GM19324 (cell line): ENCODE data around the gene ABHD17A.

ENCODE experiments used
- ATAC-seq: cut with Tn5 transposase; IDR thresholded peaks from one replicate; pipeline ENCODE4 v1.9.1; 2021; ENCODE audit warnings: mild to moderate bottlenecking, moderate library complexity; ENCODE audit not compliant: unreplicated experiment, low FRiP score

ABHD17A gene

GRCh38 chr19:1854542-1855039, 30.7 kb downstream of the ABHD17A start:
- no peak for ATAC-seq

GRCh38 chr19:1854039-1854541, 31.2 kb downstream of the ABHD17A start:
- no peak for ATAC-seq

- ATAC-seq: no peak
These were observed 31.8 kb downstream of the ABHD17A start for GRCh38 chr19:1853295-1854038.

- no peak for ATAC-seq
These were observed 32.6 kb downstream of the ABHD17A start for GRCh38 chr19:1852581-1853128.

- no peak for ATAC-seq
These were observed 33.4 kb downstream of the ABHD17A start for GRCh38 chr19:1851654-1852580.

GRCh38 chr19:1850809-1851653, 34.3 kb downstream of the ABHD17A start:
- ATAC-seq: no peak

- no peak for ATAC-seq
These were observed 35.4 kb downstream of the ABHD17A start for GRCh38 chr19:1849886-1850398.

- ATAC-seq: no peak
These were observed 36.2 kb downstream of the ABHD17A start for GRCh38 chr19:1849132-1849474.

GRCh38 chr19:1848399-1849131, 36.7 kb downstream of the ABHD17A start, which contains the start of gene REXO1:
Gene REXO1, minus strand, starts transcription at chr19:1848483. Its CDS starts 125 bp downstream, at chr19:1848358.
- ATAC-seq: peak; percentile 76

- ATAC-seq: no peak
These were observed 37.5 kb downstream of the ABHD17A start for GRCh38 chr19:1847684-1848398.

GRCh38 chr19:1847348-1847683, 38.0 kb downstream of the ABHD17A start:
- no peak for ATAC-seq

- no peak for ATAC-seq
These were observed 38.6 kb downstream of the ABHD17A start for GRCh38 chr19:1846517-1847204.

- ATAC-seq: no peak
These were observed 39.7 kb downstream of the ABHD17A start for GRCh38 chr19:1845642-1846041.

- ATAC-seq: no peak
These were observed 40.2 kb downstream of the ABHD17A start for GRCh38 chr19:1845125-1845515.

GRCh38 chr19:1844513-1845124, 40.7 kb downstream of the ABHD17A start:
- ATAC-seq: no peak

- ATAC-seq: no peak
These were observed 41.5 kb downstream of the ABHD17A start for GRCh38 chr19:1843646-1844394.

- ATAC-seq: no peak
These were observed 42.2 kb downstream of the ABHD17A start for GRCh38 chr19:1843116-1843515.
